Measurements from ENCODE around the gene RBM39.
"Not testable (repeated sequence)": the region's sequence is repeated elsewhere in the genome, so short reads cannot be mapped to it uniquely, and the experiment has no call there.

The RBM39 gene

GRCh38 chr20:35714127-35714526 lies 27.9 kb downstream of the RBM39 start:
- Histone ChIP-seq H3K9me3 (ENCODE audit: control insufficient read depth, low read length) (no peaks in the 10 kb centered on the region), H3K4me1 (ENCODE audit: control insufficient read depth, insufficient read depth, low read length, poor library complexity, severe bottlenecking) (no peaks in the 10 kb centered on the region), H3K27ac (ENCODE audit: low read depth, low read length, severe bottlenecking) (no peak overlapping the region), H3K36me3 (ENCODE audit: control insufficient read depth, insufficient read depth, low read length) (peaks cover 91% of the 10 kb centered on the region), H3K4me3 (ENCODE audit: extremely low read depth, insufficient read depth, low read length, poor library complexity, severe bottlenecking) (no peak overlapping the region)
- 100% methylated on average over 3 to 4 of the region's 4 CpGs for WGBS, 2 experiments (ENCODE audit: insufficient coverage in 2 of 2)

GRCh38 chr20:35713120-35713519 lies 28.9 kb downstream of the RBM39 start:
- not testable (repeated sequence) for H3K9me3 ChIP-seq (ENCODE audit: control insufficient read depth, low read length); H3K4me3 ChIP-seq (ENCODE audit: extremely low read depth, insufficient read depth, low read length, poor library complexity, severe bottlenecking); H3K4me1 ChIP-seq (ENCODE audit: control insufficient read depth, insufficient read depth, low read length, poor library complexity, severe bottlenecking); H3K27ac ChIP-seq (ENCODE audit: low read depth, low read length, severe bottlenecking)
- peaks cover 81% of the 10 kb centered on the region for H3K36me3 ChIP-seq (ENCODE audit: control insufficient read depth, insufficient read depth, low read length)
- 88 to 92% methylated on average over 4 of the region's 9 CpGs for WGBS, 2 experiments (ENCODE audit: insufficient coverage in 2 of 2)

GRCh38 chr20:35711588-35712209 lies 30.4 kb downstream of the RBM39 start:
- H3K4me3 ChIP-seq (ENCODE audit: extremely low read depth, insufficient read depth, low read length, poor library complexity, severe bottlenecking), result no peak overlapping the region
- WGBS, 2 experiments (ENCODE audit: insufficient coverage in 2 of 2), result 100% methylated on average over 1 of the region's 6 CpGs; no CpG with 5 or more reads in 1 of the 2 experiments
- H3K9me3 ChIP-seq (ENCODE audit: control insufficient read depth, low read length), result no peaks in the 10 kb centered on the region
- H3K4me1 ChIP-seq (ENCODE audit: control insufficient read depth, insufficient read depth, low read length, poor library complexity, severe bottlenecking), result no peaks in the 10 kb centered on the region
- peaks cover 76% of the 10 kb centered on the region for H3K36me3 ChIP-seq (ENCODE audit: control insufficient read depth, insufficient read depth, low read length)
- no peak overlapping the region for H3K27ac ChIP-seq (ENCODE audit: low read depth, low read length, severe bottlenecking)

DNA sequence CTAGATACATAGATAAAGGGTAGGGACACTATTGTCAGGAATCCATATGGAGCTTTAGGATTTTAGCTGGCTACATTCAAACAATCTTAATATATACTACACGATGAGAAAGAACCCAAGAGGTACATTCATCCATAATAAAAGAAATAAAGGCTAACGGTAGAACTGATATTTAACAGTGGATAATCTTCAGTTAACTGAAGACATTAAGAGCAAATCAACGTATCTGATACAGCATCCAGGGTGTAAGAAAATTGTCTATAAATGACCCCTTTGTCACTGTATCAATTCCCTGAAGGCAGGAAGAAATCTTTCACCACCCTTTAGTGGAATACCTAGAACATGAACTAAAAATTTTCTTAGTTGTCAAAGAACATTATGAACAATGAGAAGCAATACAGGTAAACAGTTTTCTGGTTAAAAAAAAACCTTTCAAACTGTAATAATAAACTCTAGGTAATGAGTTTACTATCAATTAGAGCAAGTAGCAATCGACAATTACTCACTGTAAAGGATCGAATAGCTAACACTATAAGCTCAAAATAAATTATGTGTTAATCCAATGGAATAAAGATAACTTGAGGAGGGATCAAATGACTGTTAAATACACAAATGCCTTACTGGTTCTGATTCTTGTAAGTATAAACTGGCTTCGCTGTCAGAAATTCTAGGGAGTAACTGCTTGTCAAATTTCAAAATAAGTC lies 31.0 kb downstream of the RBM39 start:
- no peaks in the 10 kb centered on the region for H3K4me1 ChIP-seq (ENCODE audit: control insufficient read depth, insufficient read depth, low read length, poor library complexity, severe bottlenecking)
- no peak overlapping the region for H3K27ac ChIP-seq (ENCODE audit: low read depth, low read length, severe bottlenecking)
- H3K4me3 ChIP-seq (ENCODE audit: extremely low read depth, insufficient read depth, low read length, poor library complexity, severe bottlenecking), result no peak overlapping the region
- H3K36me3 ChIP-seq (ENCODE audit: control insufficient read depth, insufficient read depth, low read length), result peaks cover 75% of the 10 kb centered on the region
- H3K9me3 ChIP-seq (ENCODE audit: control insufficient read depth, low read length), result no peaks in the 10 kb centered on the region
- 93% methylated on average over 2 of the region's 6 CpGs; no CpG with 5 or more reads in 1 of the 2 experiments for WGBS, 2 experiments (ENCODE audit: insufficient coverage in 2 of 2)

GRCh38 chr20:35710039-35710438 lies 32.0 kb downstream of the RBM39 start:
- Histone ChIP-seq H3K4me1 (ENCODE audit: control insufficient read depth, insufficient read depth, low read length, poor library complexity, severe bottlenecking) (no peaks in the 10 kb centered on the region), H3K4me3 (ENCODE audit: extremely low read depth, insufficient read depth, low read length, poor library complexity, severe bottlenecking) (no peak overlapping the region), H3K36me3 (ENCODE audit: control insufficient read depth, insufficient read depth, low read length) (peaks cover 75% of the 10 kb centered on the region), H3K27ac (ENCODE audit: low read depth, low read length, severe bottlenecking) (no peak overlapping the region), H3K9me3 (ENCODE audit: control insufficient read depth, low read length) (no peaks in the 10 kb centered on the region)

DNA sequence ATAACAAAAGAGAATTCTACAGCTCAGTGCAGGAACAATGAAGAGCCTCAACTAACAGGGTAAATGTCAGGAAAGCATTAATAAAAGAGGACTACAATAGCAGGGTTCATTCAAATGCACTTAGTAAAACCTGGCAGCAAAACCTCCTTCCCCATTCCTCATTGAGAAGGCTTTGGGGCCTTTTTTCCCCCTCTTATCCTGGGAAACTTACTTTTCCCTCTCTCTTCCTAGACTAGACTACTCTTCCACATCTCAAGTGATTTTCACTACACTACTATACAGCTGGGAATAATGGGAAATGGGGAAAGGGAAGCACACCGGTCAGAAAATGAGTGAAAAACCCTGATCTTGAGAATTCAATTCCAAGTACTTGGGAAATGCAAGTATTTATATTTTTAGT lies 32.8 kb downstream of the RBM39 start:
- Histone ChIP-seq H3K4me1 (ENCODE audit: control insufficient read depth, insufficient read depth, low read length, poor library complexity, severe bottlenecking) (no peaks in the 10 kb centered on the region), H3K27ac (ENCODE audit: low read depth, low read length, severe bottlenecking) (no peak overlapping the region), H3K4me3 (ENCODE audit: extremely low read depth, insufficient read depth, low read length, poor library complexity, severe bottlenecking) (no peak overlapping the region), H3K9me3 (ENCODE audit: control insufficient read depth, low read length) (no peaks in the 10 kb centered on the region), H3K36me3 (ENCODE audit: control insufficient read depth, insufficient read depth, low read length) (peaks cover 76% of the 10 kb centered on the region)
- no CpG with 5 or more reads among the region's 1 CpG for WGBS, 2 experiments (ENCODE audit: insufficient coverage in 2 of 2)

- Histone ChIP-seq H3K4me1 (ENCODE audit: control insufficient read depth, insufficient read depth, low read length, poor library complexity, severe bottlenecking) (no peaks in the 10 kb centered on the region), H3K27ac (ENCODE audit: low read depth, low read length, severe bottlenecking) (no peak overlapping the region), H3K36me3 (ENCODE audit: control insufficient read depth, insufficient read depth, low read length) (peaks cover 76% of the 10 kb centered on the region), H3K9me3 (ENCODE audit: control insufficient read depth, low read length) (no peaks in the 10 kb centered on the region), H3K4me3 (ENCODE audit: extremely low read depth, insufficient read depth, low read length, poor library complexity, severe bottlenecking) (no peak overlapping the region)
- WGBS, 2 experiments (ENCODE audit: insufficient coverage in 2 of 2), result 100% methylated on average over 1 of the region's 1 CpG; no CpG with 5 or more reads in 1 of the 2 experiments
Observed at GRCh38 chr20:35708502-35708901, 33.6 kb downstream of the RBM39 start.

DNA sequence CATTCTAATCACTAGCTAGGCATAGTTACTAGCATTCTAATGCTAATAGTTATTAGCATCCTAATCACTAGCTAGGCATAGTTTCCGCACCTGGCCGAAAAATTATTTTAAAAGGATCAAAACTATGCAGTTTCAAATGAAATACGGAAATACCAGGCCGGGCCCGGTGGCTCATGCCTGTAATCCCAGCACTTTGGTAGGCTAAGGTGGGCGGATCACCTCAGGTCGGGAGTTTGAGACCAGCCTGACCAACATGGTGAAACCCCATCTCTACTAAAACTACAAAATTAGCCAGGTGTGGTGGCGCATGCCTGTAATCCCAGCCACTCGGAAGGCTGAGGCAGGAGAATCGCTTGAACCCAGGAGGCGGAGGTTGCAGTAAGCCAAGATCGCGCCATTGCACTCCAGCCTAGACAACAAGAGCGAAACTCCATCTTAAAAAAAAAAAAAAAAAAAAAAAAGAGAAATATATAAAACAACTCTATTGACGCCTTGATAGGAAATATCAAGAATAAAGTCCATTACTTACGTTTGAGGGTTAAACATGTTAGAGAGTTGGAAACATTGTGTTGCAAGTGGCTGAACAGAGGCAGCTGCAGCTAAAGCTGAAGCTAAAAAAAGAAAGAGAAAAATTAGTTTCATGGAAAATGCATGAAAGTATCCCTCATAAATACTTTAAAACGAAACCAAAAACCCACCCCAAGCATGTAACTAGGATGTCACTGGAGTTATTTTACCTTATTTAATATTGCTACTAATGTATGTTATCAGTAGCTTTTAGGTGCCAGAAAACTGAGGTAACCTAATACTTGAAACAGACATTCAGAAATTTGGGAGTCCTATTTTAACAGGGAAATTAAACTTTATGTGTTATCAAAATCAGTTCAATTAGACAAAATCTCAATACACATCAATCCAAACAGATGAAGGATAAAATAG lies 35.2 kb downstream of the RBM39 start:
- not testable (repeated sequence) for H3K4me3 ChIP-seq (ENCODE audit: extremely low read depth, insufficient read depth, low read length, poor library complexity, severe bottlenecking); H3K27ac ChIP-seq (ENCODE audit: low read depth, low read length, severe bottlenecking); H3K4me1 ChIP-seq (ENCODE audit: control insufficient read depth, insufficient read depth, low read length, poor library complexity, severe bottlenecking); H3K9me3 ChIP-seq (ENCODE audit: control insufficient read depth, low read length)
- WGBS, 2 experiments (ENCODE audit: insufficient coverage in 2 of 2), result 85 to 93% methylated on average over 7 of the region's 17 CpGs
- peaks cover 75% of the 10 kb centered on the region for H3K36me3 ChIP-seq (ENCODE audit: control insufficient read depth, insufficient read depth, low read length)

DNA sequence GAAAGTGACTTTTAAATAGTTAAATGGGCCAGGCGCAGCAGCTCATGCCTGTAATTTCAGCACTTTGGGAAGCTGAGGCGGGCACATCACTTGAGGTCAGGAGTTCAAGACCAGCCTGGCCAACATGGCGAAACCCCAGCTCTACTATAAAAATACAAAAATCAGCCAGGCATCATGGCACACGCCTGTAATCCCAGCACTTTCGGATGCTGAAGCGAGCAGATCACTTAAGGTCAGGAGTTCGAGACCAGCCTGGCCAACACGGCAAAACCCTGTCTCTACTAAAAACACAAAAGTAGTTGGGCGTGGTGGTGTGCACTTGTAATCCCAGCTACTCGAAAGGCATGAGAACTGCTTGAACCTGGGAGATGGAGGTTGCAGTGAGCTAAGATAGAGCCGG lies 36.2 kb downstream of the RBM39 start:
- 96 to 100% methylated on average over 5 to 10 of the region's 11 CpGs for WGBS, 2 experiments (ENCODE audit: insufficient coverage in 2 of 2)

GRCh38 chr20:35704514-35705261 lies 37.4 kb downstream of the RBM39 start:
- Histone ChIP-seq H3K4me3 (ENCODE audit: extremely low read depth, insufficient read depth, low read length, poor library complexity, severe bottlenecking) (no peak overlapping the region), H3K4me1 (ENCODE audit: control insufficient read depth, insufficient read depth, low read length, poor library complexity, severe bottlenecking) (no peaks in the 10 kb centered on the region), H3K9me3 (ENCODE audit: control insufficient read depth, low read length) (no peaks in the 10 kb centered on the region), H3K27ac (ENCODE audit: low read depth, low read length, severe bottlenecking) (no peak overlapping the region), H3K36me3 (ENCODE audit: control insufficient read depth, insufficient read depth, low read length) (peaks cover 55% of the 10 kb centered on the region)
- 100% methylated on average over 1 to 2 of the region's 5 CpGs for WGBS, 2 experiments (ENCODE audit: insufficient coverage in 2 of 2)

More for the DNA sequence above, 36.2 kb downstream of the RBM39 start:
- not testable (repeated sequence) for H3K27ac ChIP-seq (ENCODE audit: low read depth, low read length, severe bottlenecking); H3K4me3 ChIP-seq (ENCODE audit: extremely low read depth, insufficient read depth, low read length, poor library complexity, severe bottlenecking); H3K4me1 ChIP-seq (ENCODE audit: control insufficient read depth, insufficient read depth, low read length, poor library complexity, severe bottlenecking); H3K9me3 ChIP-seq (ENCODE audit: control insufficient read depth, low read length)
- peaks cover 65% of the 10 kb centered on the region for H3K36me3 ChIP-seq (ENCODE audit: control insufficient read depth, insufficient read depth, low read length)

Data from mesodermal cell (in vitro differentiated cells).